ENCODE results near the gene PRG2. TPM values are rescaled to one million over a fixed set of nuclear protein-coding genes. Genes with fewer than 3 reads are reported as not detected.

The PRG2 gene, protein sequence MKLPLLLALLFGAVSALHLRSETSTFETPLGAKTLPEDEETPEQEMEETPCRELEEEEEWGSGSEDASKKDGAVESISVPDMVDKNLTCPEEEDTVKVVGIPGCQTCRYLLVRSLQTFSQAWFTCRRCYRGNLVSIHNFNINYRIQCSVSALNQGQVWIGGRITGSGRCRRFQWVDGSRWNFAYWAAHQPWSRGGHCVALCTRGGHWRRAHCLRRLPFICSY
- polyA plus RNA-seq (2013, experiment 1 of 2): not detected
- 0.04 TPM for polyA plus RNA-seq (2013, experiment 2 of 2)

DNA sequence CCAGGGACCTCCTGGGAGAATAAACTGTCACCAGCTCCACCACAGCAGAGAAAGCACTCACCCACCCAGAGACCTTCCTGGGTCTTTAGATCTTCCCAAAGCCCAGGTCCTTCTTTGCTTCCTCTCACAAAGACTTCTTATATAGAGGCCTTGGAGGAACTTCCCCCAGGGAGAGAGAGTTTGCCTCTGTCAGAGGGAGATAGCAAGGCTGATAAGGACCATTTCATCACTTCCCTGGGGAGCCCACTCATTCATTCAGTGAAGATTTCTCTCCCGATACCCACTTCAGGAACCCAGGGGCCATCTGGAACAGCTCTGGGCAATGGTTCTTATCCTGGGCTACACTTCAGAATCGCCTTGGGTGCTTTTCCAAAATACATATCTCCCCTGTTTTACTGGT, at the start of gene PRG2:
Gene PRG2 (minus strand): TSS at position 116 of the 400 bp plus-strand sequence. CDS start 706 bp downstream, outside the sequence.
- Histone ChIP-seq H3K4me1 (ENCODE audit: control insufficient read depth, insufficient read depth, low read depth, low read length) (no peaks in the 10 kb centered on the region), H2AFZ (ENCODE audit: low read depth, low read length) (no peak within 1 kb of the TSS), H3K79me1 (replicated peaks; ENCODE audit: low read length, poor library complexity, severe bottlenecking) (no peaks in the 10 kb centered on the region), H2BK15ac (ENCODE audit: low read depth, poor library complexity, severe bottlenecking) (no peak within 1 kb of the TSS), H2BK5ac (ENCODE audit: low read depth, low read length, poor library complexity, severe bottlenecking) (no peak within 1 kb of the TSS), H3K4me3 (ENCODE audit: insufficient read depth in 1 of 2, low read depth in 1 of 2, low read length in 2 of 2) (no peak within 1 kb of the TSS), H3K23ac (ENCODE audit: low read length in 2 of 2) (no peak within 1 kb of the TSS), H2AK5ac (ENCODE audit: low read length, severe bottlenecking) (no peak within 1 kb of the TSS), H3K4me2 (ENCODE audit: low read length, poor library complexity, severe bottlenecking) (no peak within 1 kb of the TSS), H2BK120ac (ENCODE audit: low read depth, low read length) (no peak within 1 kb of the TSS), H3K14ac (ENCODE audit: low read length in 2 of 2) (no peak within 1 kb of the TSS), H4K91ac (ENCODE audit: low read length) (no peak within 1 kb of the TSS), H3K36me3 (ENCODE audit: control insufficient read depth in 1 of 2, insufficient read depth in 2 of 2, low read depth in 1 of 2, low read length in 2 of 2) (no peaks in the 10 kb centered on the region), H3K18ac (ENCODE audit: low read depth in 1 of 2, low read length in 2 of 2) (no peak within 1 kb of the TSS), H2BK12ac (ENCODE audit: low read length in 2 of 2) (no peak within 1 kb of the TSS), H3K27ac (ENCODE audit: low read length, poor library complexity, severe bottlenecking) (no peak within 1 kb of the TSS), H4K8ac (ENCODE audit: low read length) (no peak within 1 kb of the TSS), H3K4ac (ENCODE audit: low read depth in 1 of 2, low read length in 2 of 2) (no peak within 1 kb of the TSS), H3K9ac (ENCODE audit: low read length) (no peak within 1 kb of the TSS), H3K27me3 (ENCODE audit: control insufficient read depth in 1 of 2, insufficient read depth in 1 of 2, low read length in 2 of 2) (peaks cover 0 to 80% of the 10 kb centered on the region in 2 experiments), H3K9me3 (ENCODE audit: control insufficient read depth, low read length) (no peaks in the 10 kb centered on the region)
- 57% methylated on average over 2 of the region's 2 CpGs for WGBS
- no peak for DNase-seq

DNA sequence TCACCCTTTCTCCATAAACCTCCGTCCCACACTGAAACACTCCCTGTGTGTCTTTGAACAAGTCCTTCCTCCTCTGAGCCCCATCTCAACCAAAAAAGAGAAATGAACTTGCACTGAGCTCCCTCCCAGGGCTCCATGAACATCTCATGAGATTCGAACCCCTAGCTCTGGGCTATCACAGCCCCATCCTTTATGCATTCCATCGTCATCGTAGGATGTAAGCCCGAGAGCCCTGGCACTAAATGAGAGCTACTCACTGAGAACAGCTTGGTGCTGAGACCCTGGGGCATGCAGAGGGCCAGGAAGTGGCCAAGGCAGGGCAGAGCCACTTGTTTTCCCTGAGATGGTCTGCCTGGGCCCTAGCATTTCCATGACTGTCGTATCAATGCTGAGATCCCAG, 49.3 kb upstream of the PRG2 start:
- Histone ChIP-seq H3K14ac (ENCODE audit: low read length in 2 of 2) (no peak overlapping the region), H3K36me3 (ENCODE audit: control insufficient read depth in 1 of 2, insufficient read depth in 2 of 2, low read depth in 1 of 2, low read length in 2 of 2) (no peaks in the 10 kb centered on the region), H2BK15ac (ENCODE audit: low read depth, poor library complexity, severe bottlenecking) (no peak overlapping the region), H3K23ac (ENCODE audit: low read length in 2 of 2) (no peak overlapping the region), H4K8ac (ENCODE audit: low read length) (no peak overlapping the region), H3K4ac (ENCODE audit: low read depth in 1 of 2, low read length in 2 of 2) (no peak overlapping the region), H3K9ac (ENCODE audit: low read length) (no peak overlapping the region), H4K91ac (ENCODE audit: low read length) (no peak overlapping the region), H2AFZ (ENCODE audit: low read depth, low read length) (no peak overlapping the region), H3K4me2 (ENCODE audit: low read length, poor library complexity, severe bottlenecking) (no peak overlapping the region), H3K4me3 (ENCODE audit: insufficient read depth in 1 of 2, low read depth in 1 of 2, low read length in 2 of 2) (no peak overlapping the region), H2BK12ac (ENCODE audit: low read length in 2 of 2) (no peak overlapping the region), H2AK5ac (ENCODE audit: low read length, severe bottlenecking) (no peak overlapping the region), H3K4me1 (ENCODE audit: control insufficient read depth, insufficient read depth, low read depth, low read length) (peaks cover 3% of the 10 kb centered on the region), H2BK5ac (ENCODE audit: low read depth, low read length, poor library complexity, severe bottlenecking) (no peak overlapping the region), H3K79me1 (replicated peaks; ENCODE audit: low read length, poor library complexity, severe bottlenecking) (no peaks in the 10 kb centered on the region), H3K18ac (ENCODE audit: low read depth in 1 of 2, low read length in 2 of 2) (no peak overlapping the region), H3K9me3 (ENCODE audit: control insufficient read depth, low read length) (no peaks in the 10 kb centered on the region), H3K27ac (ENCODE audit: low read length, poor library complexity, severe bottlenecking) (no peak overlapping the region), H3K27me3 (ENCODE audit: control insufficient read depth in 1 of 2, insufficient read depth in 1 of 2, low read length in 2 of 2) (no peaks in the 10 kb centered on the region), H2BK120ac (ENCODE audit: low read depth, low read length) (no peak overlapping the region)
- WGBS: 72% methylated on average over 6 of the region's 6 CpGs
- DNase-seq: no peak

- Histone ChIP-seq H3K18ac (ENCODE audit: low read depth in 1 of 2, low read length in 2 of 2) (no peak overlapping the region), H2BK120ac (ENCODE audit: low read depth, low read length) (no peak overlapping the region), H2BK15ac (ENCODE audit: low read depth, poor library complexity, severe bottlenecking) (no peak overlapping the region), H3K36me3 (ENCODE audit: control insufficient read depth in 1 of 2, insufficient read depth in 2 of 2, low read depth in 1 of 2, low read length in 2 of 2) (no peaks in the 10 kb centered on the region), H3K4me1 (ENCODE audit: control insufficient read depth, insufficient read depth, low read depth, low read length) (peaks cover 3% of the 10 kb centered on the region), H3K14ac (ENCODE audit: low read length in 2 of 2) (no peak overlapping the region), H2AK5ac (ENCODE audit: low read length, severe bottlenecking) (no peak overlapping the region), H3K9me3 (ENCODE audit: control insufficient read depth, low read length) (no peaks in the 10 kb centered on the region), H3K27me3 (ENCODE audit: control insufficient read depth in 1 of 2, insufficient read depth in 1 of 2, low read length in 2 of 2) (no peaks in the 10 kb centered on the region), H3K4ac (ENCODE audit: low read depth in 1 of 2, low read length in 2 of 2) (no peak overlapping the region), H3K79me1 (replicated peaks; ENCODE audit: low read length, poor library complexity, severe bottlenecking) (no peaks in the 10 kb centered on the region), H4K91ac (ENCODE audit: low read length) (no peak overlapping the region), H4K8ac (ENCODE audit: low read length) (no peak overlapping the region), H3K23ac (ENCODE audit: low read length in 2 of 2) (no peak overlapping the region), H3K9ac (ENCODE audit: low read length) (no peak overlapping the region), H2AFZ (ENCODE audit: low read depth, low read length) (no peak overlapping the region), H3K4me3 (ENCODE audit: insufficient read depth in 1 of 2, low read depth in 1 of 2, low read length in 2 of 2) (no peak overlapping the region), H2BK12ac (ENCODE audit: low read length in 2 of 2) (no peak overlapping the region), H3K4me2 (ENCODE audit: low read length, poor library complexity, severe bottlenecking) (no peak overlapping the region), H3K27ac (ENCODE audit: low read length, poor library complexity, severe bottlenecking) (no peak overlapping the region), H2BK5ac (ENCODE audit: low read depth, low read length, poor library complexity, severe bottlenecking) (no peak overlapping the region)
- no peak for DNase-seq
- WGBS: 89% methylated on average over 12 of the region's 12 CpGs
Measured at GRCh38 chr11:57438345-57439285, 48.2 kb upstream of the PRG2 start.

DNA sequence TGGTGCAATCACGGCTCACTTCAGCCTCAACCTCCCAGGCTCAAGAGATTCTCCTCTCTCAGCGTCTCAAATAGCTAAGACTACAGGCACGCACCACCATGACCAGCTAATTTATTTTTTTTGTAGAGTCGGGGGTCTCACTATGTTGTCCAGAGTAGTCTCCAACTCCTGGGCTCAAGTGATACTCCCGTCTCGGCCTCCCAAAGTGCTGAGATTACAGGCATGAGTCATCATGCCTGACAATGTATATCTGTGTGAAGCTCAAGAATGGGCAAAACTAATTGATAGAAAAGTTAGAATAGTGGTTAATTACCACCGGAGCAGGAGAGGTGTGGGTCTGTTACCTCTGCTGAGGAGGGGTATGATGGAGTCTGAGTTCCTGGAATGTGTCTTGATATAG, 45.6 kb upstream of the PRG2 start:
- Histone ChIP-seq H2AFZ (ENCODE audit: low read depth, low read length) (no peak overlapping the region), H3K27ac (ENCODE audit: low read length, poor library complexity, severe bottlenecking) (no peak overlapping the region), H2BK120ac (ENCODE audit: low read depth, low read length) (no peak overlapping the region), H4K91ac (ENCODE audit: low read length) (no peak overlapping the region), H3K4me1 (ENCODE audit: control insufficient read depth, insufficient read depth, low read depth, low read length) (peaks cover 7% of the 10 kb centered on the region), H2BK5ac (ENCODE audit: low read depth, low read length, poor library complexity, severe bottlenecking) (no peak overlapping the region), H3K27me3 (ENCODE audit: control insufficient read depth in 1 of 2, insufficient read depth in 1 of 2, low read length in 2 of 2) (no peaks in the 10 kb centered on the region), H4K8ac (ENCODE audit: low read length) (no peak overlapping the region), H3K4me2 (ENCODE audit: low read length, poor library complexity, severe bottlenecking) (no peak overlapping the region), H3K14ac (ENCODE audit: low read length in 2 of 2) (no peak overlapping the region), H2AK5ac (ENCODE audit: low read length, severe bottlenecking) (no peak overlapping the region), H3K23ac (ENCODE audit: low read length in 2 of 2) (no peak overlapping the region), H2BK15ac (ENCODE audit: low read depth, poor library complexity, severe bottlenecking) (no peak overlapping the region), H3K79me1 (replicated peaks; ENCODE audit: low read length, poor library complexity, severe bottlenecking) (no peaks in the 10 kb centered on the region), H3K4me3 (ENCODE audit: insufficient read depth in 1 of 2, low read depth in 1 of 2, low read length in 2 of 2) (no peak overlapping the region), H3K9me3 (ENCODE audit: control insufficient read depth, low read length) (no peaks in the 10 kb centered on the region), H2BK12ac (ENCODE audit: low read length in 2 of 2) (no peak overlapping the region), H3K4ac (ENCODE audit: low read depth in 1 of 2, low read length in 2 of 2) (no peak overlapping the region), H3K9ac (ENCODE audit: low read length) (no peak overlapping the region), H3K36me3 (ENCODE audit: control insufficient read depth in 1 of 2, insufficient read depth in 2 of 2, low read depth in 1 of 2, low read length in 2 of 2) (no peaks in the 10 kb centered on the region), H3K18ac (ENCODE audit: low read depth in 1 of 2, low read length in 2 of 2) (no peak overlapping the region)
- DNase-seq: no peak
- 76% methylated on average over 7 of the region's 7 CpGs for WGBS

Data from mesenchymal stem cell (in vitro differentiated cells and primary cell).